Hypothalamus (tissue), 51 donors: Measurements from ENCODE around the gene CFAP298.
"Not testable (repeated sequence)": the region's sequence is repeated elsewhere in the genome, so short reads cannot be mapped to it uniquely, and the experiment has no call there.

ENCODE experiments used
- DNase-seq, 51 donors: peaks; one replicate each; lab custom pipeline; 2025; lab: John Stamatoyannopoulos, UW

CFAP298 gene, protein sequence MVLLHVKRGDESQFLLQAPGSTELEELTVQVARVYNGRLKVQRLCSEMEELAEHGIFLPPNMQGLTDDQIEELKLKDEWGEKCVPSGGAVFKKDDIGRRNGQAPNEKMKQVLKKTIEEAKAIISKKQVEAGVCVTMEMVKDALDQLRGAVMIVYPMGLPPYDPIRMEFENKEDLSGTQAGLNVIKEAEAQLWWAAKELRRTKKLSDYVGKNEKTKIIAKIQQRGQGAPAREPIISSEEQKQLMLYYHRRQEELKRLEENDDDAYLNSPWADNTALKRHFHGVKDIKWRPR

GRCh38 chr21:32612075-32612998 lies at the start of gene CFAP298:
CFAP298 (minus strand) TSS chr21:32612377; CDS start chr21:32612243, 134 bp downstream.
- peak; percentile 62 to 98 (median 90) for DNase-seq

GRCh38 chr21:32661026-32661782 lies 49.0 kb upstream of the CFAP298 start:
- DNase-seq: not testable (repeated sequence)

DNA sequence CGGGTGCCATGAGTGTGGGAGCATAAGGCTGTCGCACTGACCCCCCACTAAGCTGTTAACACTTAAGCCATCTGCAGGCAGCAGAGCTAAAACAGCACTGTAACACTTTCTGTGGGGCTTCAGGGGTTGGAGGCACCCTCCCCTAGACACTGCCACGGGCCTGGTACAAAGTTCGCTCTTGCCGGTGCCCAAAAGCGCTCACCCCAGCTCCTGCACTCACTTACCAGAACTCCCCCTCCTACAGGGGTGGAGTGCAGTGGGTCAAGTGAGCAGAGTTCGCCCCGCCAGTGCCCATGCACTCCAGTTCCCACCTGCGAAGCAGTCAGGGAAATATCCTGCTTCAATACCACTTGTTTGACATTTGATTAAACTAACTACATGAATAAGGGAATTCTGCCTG lies 46.3 kb upstream of the CFAP298 start:
- DNase-seq: no peak

DNA sequence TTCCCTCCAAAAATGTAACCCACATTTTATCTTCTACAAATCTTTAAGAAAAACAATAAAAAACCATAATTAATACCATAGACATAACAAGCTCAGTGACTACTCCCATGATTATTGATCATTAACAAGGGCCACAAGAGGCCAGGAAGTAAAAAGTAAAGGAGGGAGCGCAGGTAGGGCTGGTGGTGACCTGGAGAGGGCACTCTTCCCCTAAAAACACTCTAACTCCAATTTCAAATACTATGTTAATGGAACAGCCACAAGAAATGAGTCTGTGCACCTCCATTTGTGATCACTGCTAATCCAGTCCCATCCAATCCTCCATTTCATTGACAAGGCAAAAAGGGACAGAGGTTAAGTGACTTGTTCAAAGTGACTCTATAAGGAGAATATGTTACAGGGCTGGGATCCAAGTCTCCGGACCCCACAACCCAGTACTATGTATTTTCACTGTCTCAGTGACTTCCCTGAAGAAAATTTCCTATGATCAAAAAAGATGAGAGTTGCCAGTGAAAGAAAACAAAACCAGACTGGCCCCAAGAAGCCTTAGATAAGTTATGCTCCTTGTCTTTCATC lies 41.2 kb upstream of the CFAP298 start:
- no peak for DNase-seq

DNA sequence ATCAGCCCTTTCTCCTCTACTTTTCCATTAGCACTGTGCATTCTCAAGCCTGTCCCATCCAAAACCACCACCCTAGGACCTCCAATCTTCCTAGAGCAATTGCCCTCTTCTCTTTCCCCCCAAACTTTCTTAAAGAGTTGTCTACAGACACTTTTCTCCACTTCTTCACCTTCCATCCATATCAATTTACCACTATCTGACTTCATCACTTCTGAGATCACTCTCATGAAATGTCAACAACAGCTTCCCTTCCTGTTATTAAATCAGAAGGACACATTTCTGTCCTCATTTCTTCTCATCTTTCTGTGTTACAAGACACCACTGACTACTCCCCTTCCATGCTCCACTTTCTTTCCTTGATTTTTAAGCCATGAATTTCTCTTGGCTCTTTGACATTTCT lies 36.0 kb upstream of the CFAP298 start:
- DNase-seq: no peak

GRCh38 chr21:32645261-32646182 lies 33.3 kb upstream of the CFAP298 start:
- no peak for DNase-seq

- peak in 16 of 51 donors; percentile 1 to 24 (median 6) for DNase-seq
Observed at GRCh38 chr21:32641710-32642698, 29.8 kb upstream of the CFAP298 start.

DNA sequence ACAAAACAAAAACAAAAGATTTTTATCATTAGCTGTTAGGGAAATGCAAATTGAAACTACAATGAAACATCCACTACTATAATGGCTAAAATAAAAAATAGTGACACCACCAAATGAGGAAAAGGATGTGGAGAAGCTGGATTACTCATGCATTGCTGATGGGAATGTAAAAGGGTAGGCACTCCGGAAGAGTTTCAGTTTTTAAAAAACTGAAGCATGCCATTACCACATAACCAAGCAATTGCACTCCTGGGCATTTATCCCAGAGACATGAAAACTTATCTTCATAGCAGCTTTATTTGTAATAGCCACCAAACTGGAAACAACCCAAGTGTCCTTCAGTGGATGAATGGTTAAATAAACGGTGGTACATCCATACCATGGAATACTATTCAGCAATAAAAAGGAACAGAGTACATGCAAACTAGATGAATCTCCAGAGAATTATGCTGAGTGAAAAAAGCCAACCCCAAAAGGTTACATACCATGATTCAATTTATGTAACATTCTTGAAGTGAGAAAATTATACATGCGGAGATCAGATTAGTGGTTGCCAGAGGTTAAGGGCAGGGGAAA lies 14.5 kb upstream of the CFAP298 start:
- no peak for DNase-seq

- not testable (repeated sequence) for DNase-seq
Observed at GRCh38 chr21:32618218-32618617, 6.0 kb upstream of the CFAP298 start.

DNA sequence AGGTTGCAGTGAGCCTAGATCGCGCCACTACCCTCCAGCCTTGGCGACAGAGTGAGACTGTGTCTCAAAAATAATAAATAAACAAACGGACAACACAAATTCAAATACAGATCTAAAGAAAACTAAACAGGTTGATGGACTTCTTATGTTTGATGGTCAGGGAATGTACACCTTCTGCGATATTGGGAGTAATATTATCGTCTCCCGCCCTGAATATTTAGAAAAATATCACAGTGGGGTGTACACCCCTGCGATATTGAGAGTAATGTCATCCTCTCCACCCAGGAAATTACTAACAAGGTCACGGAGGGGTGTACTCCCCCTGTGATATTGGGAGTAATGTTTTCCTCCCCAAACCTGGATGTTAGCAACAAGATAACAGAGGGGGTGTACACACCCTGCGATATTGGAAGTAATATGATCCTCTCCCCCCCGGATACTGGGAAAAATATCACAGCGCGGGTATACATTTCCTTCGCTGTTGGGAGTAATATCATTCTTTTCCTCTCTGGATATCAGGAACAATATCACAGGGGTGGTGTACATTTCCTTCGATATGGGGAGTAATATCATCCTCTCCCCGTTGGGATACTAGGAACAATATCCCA lies 1.4 kb upstream of the CFAP298 start:
- DNase-seq: no peak

- DNase-seq: peak in 1 of 51 donors; percentile 35
Observed at GRCh38 chr21:32612999-32613337, 791 bp upstream of the CFAP298 start.

DNA sequence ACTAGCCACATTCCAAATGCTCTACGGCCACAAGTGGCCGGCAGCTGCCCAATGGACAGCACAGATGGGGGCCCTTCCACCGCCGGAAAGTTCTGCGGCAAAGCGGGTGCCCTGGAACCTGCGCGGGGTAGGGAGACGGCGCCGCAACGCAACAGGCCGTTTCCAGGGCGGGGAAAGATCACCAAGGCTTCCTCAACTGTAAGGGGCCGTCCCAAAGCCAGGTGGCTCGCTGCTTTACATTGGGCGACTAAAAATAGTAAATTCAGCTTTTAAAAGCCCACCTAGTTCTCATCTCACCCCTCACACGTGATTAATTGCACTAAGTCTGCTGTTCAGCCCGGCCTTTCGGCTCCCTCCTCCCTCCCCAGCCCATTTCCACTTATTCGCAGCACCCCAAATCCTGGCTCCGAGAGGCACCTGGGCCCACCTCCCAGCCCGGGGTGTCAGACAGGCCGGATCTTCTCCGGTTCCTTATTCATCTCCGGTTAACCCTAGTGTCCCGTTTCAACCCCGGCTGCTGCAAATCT lies 643 bp downstream of the CFAP298 start:
- DNase-seq: peak in 2 of 51 donors; percentile 7 to 11

- DNase-seq: not testable (repeated sequence)
Observed at GRCh38 chr21:32610940-32611339, 1.2 kb downstream of the CFAP298 start.

DNA sequence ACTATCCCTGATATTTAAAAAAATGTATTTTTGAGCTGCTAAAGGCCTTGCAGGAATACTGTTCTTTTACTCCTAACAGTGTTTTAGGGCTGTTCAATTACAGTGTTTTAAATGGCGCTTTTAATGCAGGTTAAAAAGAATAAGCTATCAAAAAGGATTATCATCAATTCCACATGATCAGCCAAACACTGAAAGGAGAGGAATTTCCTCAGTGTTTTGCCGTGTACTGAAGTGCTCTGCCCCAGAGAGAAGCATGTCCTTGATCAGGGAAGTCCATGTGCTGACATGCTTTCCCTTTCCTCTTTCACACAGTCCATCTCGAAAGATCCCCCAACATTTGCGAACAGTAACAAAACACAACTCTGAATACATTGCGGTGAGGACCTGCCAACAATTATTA lies 3.3 kb downstream of the CFAP298 start:
- no peak for DNase-seq

DNA sequence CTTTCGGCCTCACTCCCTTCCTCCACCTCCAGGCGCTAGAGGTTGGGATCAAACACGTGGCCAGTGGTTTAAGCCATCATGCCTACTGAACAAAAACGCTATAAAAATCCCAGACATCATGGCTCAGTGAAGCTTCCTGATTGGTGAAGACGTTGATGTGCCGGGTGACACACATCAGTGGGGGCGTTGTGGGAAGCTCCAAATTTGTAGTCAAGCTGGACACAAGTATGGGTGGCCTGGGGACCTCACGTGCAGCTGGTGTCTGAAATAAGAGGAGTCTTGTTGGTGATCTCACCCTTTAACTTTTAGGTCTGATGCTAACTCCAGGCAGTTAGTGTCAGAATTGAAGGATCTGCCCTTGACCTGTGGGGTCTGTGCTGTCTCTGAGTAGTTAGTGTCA lies 6.7 kb downstream of the CFAP298 start:
- no peak for DNase-seq

DNA sequence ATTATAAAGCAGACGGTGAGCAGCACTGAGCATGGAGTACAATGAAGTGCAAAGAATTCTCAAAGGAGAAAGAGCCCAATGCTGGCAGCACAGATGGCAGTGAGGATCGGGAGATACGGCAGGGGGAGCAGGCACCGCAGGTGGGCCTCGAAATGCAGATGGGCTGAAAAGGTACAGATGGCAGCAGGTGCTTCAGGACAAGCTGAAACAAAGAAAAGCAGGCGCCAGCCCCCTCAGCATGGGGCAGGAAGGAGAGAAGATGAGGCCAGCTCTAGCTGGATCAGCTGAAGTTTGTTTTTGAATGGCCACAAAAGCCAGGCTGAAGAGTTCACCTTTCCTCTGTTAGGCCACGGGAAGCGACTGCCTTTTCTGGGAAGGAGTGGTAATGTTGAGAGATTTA lies 7.7 kb downstream of the CFAP298 start:
- no peak for DNase-seq

DNA sequence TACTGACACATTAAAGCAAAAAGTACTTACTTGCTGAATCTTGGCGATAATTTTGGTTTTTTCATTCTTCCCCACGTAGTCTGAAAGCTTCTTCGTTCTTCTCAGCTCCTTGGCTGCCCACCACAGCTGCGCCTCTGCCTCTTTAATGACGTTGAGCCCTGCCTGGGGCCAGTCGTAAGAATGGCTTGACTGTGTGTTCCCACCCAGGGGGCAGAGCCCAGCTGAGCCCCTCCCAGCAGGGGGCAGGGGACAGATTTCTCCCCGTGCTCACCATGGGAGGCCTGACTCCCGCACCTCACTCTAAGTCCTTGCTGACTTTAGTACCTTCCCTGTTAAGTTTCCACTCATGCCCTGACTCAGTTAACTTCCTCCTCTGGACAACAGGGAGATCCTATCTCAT lies 9.0 kb downstream of the CFAP298 start:
- no peak for DNase-seq
